ENCODE results near the gene FSTL5.

FSTL5 gene

GRCh38 chr4:161696944-161697343 is 466.9 kb downstream of the FSTL5 start:
- no peak for DNase-seq

GRCh38 chr4:161680146-161680545 is 483.7 kb downstream of the FSTL5 start:
- DNase-seq = no peak

GRCh38 chr4:161664740-161665139 is 499.1 kb downstream of the FSTL5 start:
- DNase-seq = no peak

- no peak for DNase-seq
Measured at GRCh38 chr4:161663844-161664243, 500.0 kb downstream of the FSTL5 start.

- DNase-seq = no peak
Measured at GRCh38 chr4:161658676-161659075, 505.1 kb downstream of the FSTL5 start.

GRCh38 chr4:161657616-161658015 is 506.2 kb downstream of the FSTL5 start:
- DNase-seq = no peak

GRCh38 chr4:161656594-161656993 is 507.2 kb downstream of the FSTL5 start:
- no peak for DNase-seq

GRCh38 chr4:161655148-161655547 is 508.7 kb downstream of the FSTL5 start:
- DNase-seq = no peak

- DNase-seq = no peak
Measured at GRCh38 chr4:161653697-161654096, 510.1 kb downstream of the FSTL5 start.

- DNase-seq = no peak
Measured at GRCh38 chr4:161651586-161651985, 512.2 kb downstream of the FSTL5 start.

- DNase-seq = no peak
Measured at GRCh38 chr4:161650812-161651211, 513.0 kb downstream of the FSTL5 start.

GRCh38 chr4:161647757-161648156 is 516.0 kb downstream of the FSTL5 start:
- no peak for DNase-seq

GRCh38 chr4:161642708-161643107 is 521.1 kb downstream of the FSTL5 start:
- DNase-seq = peak; percentile 8

GRCh38 chr4:161629694-161630441 is 533.9 kb downstream of the FSTL5 start:
- peak; percentile 25 for DNase-seq

GRCh38 chr4:161604516-161605300 is 559.1 kb downstream of the FSTL5 start:
- no peak for DNase-seq

GRCh38 chr4:161601011-161601410 is 562.8 kb downstream of the FSTL5 start:
- no peak for DNase-seq

- no peak for DNase-seq
Measured at GRCh38 chr4:161595230-161595771, 568.5 kb downstream of the FSTL5 start.

GRCh38 chr4:161585011-161585410 is 578.8 kb downstream of the FSTL5 start:
- DNase-seq = no peak

- DNase-seq = no peak
Measured at GRCh38 chr4:161583549-161583948, 580.3 kb downstream of the FSTL5 start.

- peak; percentile 46 for DNase-seq
Measured at GRCh38 chr4:161581262-161582230, 582.3 kb downstream of the FSTL5 start.

GRCh38 chr4:161577579-161578301 is 586.1 kb downstream of the FSTL5 start:
- peak; percentile 94 for DNase-seq

- no peak for DNase-seq
Measured at GRCh38 chr4:161573836-161574235, 590.0 kb downstream of the FSTL5 start.
